Measurements from ENCODE around the gene LRBA.

The LRBA gene

DNA sequence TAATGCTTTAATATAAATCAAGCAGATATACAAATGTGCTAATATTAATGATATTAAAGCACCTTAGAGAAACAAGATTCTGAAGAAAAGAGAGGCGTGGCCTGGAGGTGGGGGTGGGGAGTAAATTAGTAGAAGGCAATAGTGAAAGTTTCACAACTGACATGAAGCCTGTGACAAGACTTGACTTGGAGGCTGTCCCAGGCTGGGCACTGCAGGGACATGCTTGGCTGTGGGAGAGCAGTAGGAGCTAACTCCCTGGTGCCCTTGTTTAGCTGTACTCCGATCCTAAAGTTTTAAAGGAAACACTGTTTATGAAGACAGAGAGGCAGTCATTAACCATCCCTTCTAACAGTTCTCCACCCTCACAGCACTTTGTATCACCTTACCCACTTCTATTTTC lies 672.1 kb downstream of the LRBA start:
- no peak for DNase-seq

DNA sequence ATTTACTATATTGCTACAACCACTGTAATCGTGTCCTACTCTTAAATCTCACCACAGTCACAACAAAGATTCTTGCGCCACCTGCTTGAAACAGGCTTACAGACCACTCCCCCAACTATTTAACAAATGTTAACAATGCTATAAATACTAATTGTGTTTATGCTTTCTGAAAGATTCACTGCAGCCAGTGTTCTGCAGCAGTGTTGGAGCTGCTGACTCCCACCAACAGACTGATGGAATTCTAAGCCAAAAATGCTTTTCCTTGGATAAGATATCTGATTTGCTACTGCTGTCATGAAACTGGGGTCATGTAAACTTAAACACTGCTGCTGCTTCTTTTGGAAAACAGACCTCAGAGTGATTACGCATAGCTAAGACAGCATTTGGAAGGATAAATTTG lies 677.4 kb downstream of the LRBA start:
- DNase-seq, result no peak

DNA sequence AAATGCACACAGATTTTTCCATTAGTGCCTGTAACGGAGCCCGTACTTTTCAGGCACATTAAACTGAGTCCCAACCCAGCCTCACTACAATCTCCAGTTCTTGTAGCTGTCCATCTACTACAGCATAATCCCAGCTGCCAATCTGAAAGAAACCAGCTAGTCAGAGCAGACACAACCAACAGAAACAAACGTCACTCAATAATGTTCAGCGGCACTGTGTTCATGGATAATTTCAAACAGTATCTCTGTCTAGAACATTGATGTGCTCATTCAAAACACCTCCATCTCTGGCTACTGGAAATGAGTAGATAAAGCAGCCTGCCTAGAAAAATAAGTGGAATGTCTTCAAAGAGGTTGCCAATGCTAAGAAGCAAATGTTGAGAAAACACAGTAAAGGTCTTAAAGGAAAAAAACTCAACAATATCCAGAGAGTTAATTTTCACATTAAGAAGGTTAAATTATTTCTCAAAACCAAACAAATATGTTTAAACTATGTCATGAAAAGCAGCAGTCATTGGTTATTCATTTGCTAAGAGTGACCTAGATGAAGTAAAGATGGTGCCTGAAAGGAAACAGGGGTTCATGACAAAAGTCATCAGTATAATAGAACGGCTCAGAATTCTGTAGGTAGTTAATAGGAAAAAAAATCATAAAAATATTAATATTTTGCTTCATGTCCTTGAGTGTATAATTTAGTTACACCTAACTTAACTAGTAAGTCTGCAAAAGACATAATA lies 678.2 kb downstream of the LRBA start:
- no peak for DNase-seq

DNA sequence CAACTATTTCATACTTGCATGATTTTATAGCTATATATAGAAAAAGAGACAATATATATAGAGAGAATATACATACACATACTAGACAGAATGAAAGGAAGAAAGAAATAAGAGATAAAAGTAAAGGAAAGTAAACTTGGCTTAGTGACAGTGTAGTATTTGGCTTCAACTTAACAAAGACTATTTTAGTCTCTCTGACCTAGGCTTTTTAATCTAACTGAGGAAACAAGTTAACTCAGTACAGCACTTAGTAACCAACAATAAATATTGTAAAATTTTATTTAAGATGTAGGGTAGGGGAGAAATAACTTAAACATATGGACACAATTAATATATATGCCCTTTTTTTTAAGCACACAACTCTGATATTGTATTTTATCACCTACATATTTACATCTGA lies 682.1 kb downstream of the LRBA start:
- DNase-seq, result no peak

DNA sequence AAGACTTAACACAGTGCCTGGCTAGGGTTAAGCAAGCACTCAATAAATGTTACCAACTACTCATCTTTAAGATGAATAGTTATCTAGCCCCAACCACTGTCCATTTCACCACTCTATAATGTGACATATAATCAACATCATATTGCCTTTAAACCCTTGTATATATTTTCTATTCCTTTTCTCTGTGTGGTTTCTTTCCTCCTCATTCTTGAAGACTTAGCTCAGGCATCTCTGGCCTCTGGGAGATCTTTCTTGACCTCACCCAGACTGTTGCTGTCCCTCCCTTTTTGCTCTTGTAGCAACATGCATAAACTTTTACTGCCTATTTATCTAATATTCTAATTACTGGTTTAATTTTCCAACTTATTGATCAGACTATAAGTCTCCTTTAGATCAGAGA lies 683.0 kb downstream of the LRBA start:
- DNase-seq, result no peak

DNA sequence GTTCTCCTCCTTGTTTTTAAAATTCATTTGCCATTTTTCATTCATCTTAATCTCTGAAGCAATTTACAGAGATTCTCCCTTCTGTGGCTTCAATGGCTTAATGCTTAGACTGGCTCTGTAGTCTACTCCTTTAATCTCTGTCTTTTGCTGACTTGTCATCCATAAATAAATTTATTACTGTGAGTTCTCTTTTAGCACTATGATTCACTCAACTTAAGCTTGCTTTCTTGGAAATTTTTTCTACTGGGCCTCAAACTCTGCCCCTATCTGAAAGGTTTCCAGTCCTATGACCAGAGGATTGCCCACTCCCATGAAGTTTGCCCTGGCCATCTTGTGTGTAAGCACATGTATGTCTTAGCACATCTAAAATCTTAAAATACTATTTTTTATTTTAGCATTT lies 685.7 kb downstream of the LRBA start:
- no peak for DNase-seq

DNA sequence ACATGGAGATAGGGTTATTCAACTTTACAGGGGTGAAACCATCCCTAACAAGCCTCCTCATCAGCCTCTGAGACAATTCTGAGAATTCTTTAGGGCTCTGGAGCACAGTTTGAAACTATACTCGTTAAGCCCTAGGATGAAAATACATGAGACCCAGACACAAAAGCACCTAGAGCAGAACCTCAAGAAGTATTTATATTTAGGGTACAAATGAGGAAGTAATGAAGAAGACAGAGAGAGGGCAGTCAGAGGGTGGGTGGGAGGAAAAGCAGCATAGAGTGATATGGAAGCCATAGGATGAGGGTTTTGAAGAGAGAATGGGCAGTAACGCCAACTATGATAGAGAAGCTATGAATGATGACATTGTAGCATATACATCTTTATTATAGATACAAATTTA lies 686.6 kb downstream of the LRBA start:
- DNase-seq, result no peak

DNA sequence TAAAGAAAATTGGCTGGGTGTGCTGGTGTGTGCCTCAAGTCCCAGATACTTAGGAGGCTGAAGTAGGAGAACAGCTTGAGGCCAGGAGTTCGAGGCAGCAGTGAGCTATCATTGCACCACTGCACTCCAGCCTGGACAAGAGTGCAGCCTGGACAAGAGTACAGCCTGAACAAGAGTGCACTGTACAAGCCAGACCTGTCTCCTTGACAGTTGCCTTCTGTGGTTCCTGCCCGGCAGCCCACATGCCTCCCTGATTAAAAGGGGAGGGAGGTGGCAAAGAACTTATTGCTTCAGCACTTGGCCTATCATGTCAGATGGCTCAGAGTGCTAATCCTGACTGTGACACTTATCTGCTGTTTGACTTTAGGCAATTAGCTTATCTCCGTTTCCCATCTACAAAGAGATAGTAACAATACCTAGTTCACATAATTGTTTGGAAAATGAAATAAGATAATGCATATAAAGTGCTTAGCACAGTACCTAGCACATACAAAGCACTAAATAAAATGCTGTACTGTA lies 687.8 kb downstream of the LRBA start:
- no peak for DNase-seq

DNA sequence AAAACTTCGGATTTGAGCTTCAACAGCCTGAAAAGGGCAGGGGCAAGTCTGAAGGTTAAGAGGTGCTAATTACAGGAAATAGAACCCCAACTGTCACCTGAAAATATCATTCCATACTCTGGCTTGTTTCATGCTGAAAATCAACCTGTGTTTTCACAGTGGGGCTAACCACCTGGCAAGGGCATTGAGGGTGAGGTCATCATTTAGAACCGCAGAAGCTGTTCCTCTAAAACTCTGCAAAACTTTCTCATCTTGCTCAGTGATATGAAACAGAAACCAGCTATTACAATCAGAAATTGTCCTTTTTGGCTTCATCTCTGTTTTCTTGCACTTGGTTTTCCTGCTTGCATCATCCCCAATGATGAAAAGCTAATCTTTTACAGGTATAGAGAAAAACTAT lies 689.2 kb downstream of the LRBA start:
- DNase-seq, result no peak

DNA sequence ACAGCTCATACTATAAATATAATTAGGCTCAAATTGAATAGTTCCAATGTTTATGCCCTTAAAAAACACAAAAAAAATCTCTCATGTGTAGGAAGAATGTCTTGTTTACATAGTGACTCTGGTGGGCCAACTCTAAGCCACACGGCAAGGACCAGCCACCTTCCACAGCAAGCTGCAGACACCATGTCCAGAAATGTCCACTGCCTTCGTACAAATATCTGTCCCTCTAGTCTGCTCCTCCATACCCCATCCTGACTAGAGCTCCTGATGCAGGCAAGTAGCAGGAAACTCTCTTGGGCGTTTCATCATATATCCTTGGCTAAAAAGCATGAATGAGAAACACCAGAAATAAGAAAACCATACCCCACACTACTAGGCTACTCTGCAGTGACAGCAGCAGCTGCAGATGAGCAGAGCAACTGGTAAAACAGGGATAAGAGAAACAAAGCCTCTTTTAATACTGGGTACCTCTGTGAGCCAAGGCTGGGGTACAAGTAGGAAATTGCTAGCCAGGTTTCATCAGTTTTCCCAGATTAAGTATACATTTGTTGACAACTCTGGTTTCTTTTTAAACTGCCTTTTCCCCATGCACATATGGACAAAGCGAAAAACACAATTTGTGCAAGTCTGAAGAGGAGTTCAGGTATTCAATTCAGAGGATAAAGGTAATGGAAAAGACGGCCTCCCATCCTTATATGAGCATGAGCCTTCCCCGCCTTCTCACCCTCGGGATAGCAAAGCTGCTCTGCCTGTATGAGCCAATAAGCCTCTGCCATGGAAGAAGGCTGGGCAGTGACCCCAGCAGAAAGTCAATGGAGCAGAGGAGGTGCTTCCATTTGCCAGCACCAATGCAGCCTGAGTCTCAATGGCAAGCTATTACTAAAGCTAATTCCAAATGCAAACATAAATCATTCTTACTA lies 691.4 kb downstream of the LRBA start:
- DNase-seq, result no peak

DNA sequence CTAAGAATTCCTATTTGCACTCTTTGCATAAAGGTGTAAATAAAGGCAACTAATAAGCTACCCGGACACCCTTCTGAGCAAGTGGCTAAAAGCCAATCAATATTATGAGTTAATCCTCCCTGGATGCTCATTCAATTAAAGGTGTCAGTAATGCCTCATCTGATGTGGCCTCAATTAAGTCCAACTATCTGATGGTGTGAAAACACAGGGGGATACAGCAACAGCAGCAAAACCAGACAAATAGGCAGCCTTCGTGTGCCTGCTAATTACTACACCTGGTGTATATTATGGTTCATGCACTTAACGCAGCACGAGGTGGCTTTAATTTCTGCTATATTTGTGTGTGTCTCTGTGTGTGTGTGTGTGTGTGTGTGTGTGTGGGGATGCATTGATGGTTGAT lies 692.4 kb downstream of the LRBA start:
- DNase-seq, result no peak

DNA sequence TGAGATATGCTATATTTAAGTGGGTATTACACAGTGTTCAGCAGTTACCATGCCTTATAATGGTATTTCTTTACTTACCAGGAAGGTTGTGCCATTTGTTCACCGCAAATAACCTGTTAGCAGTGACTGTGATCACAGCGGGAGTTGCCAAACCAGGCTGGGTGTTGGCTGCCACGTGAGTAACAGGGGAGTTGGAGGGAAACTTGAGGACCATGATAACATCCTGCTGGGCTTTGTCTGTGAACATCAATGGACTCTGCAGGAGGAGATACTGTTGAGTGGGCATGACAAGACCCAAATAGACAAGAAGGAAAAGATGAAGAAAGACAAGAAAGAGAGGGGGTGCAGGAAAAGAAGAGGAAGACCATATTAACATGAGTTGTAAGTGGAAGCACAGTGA lies 694.0 kb downstream of the LRBA start:
- no peak for DNase-seq

DNA sequence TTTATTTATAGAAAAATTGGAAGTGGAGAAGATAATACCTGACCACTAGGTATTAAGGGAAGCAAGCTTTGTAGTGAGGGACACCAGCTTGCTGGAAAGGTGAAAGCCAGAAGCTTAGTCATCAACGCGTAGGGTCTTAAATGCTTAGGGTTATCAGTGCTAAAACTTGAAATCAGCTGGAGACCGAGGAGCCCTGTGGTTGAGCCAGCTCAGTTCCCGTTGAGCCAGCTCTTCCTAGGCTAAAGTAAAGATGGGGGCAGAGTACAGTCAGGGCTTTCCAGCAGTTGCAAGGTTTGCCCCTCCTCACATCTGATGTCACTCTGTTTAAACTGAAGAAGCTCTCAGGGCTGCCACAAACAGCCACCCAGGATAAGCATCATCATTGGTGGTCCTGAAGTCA lies 696.1 kb downstream of the LRBA start:
- no peak for DNase-seq

DNA sequence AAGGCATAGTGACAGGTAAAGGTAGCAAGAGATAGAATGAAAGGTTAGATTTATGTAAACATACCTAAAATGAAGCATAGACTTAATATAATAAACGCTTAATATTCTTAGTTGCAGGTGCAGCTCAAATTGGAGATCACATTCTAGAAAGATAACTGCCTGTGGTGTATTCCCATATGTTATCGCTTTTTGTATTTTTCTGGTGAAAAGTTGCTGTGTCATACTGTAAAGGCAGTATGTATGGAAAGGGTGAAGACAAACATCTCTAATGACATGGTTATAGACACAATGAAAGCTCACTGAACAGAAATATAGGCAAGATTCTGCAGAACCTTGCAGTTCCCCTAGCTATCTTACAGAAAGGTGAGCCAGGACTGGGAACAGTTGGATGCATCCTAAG lies 696.6 kb downstream of the LRBA start:
- DNase-seq, result no peak

DNA sequence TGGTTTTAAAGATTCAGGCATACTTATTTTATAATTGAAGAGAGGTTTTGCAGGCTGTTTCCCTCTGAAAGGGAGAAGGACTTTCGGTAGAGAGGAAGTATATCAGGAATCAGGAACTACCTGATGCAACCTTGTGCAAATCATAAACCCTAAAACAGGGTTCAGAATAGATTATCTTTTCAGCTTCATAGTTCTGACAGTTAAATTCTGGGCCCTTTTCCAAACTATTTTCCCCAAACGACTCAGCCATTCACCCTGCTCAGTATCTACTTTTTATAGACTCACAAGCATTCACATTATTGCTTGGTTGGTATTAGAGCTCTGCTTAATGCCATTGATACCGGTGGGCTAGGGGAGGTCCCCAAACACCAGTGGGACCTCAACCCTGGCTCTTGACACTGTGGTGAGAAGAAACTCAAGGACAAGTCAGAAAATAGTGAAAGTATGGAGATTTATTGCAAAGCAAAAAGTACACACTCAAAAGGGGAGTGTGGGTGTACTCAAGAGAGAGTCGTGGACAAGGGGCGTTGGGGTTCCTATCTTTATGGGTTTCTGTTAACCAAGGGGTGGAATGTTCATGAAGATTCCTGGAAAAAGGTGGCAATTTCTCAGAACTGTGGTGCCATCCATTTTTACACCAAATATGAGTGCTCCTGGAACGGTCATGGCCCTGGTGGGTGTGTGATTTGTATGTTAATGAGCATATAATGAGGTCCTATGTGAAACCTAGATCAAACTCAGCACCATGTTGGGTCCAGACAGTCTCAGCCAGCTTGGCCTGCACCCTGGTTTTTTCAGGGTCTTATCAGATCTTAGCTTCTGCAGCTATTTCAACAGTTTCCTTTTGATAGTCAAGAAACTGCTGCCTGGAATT lies 698.5 kb downstream of the LRBA start:
- DNase-seq, result no peak

DNA sequence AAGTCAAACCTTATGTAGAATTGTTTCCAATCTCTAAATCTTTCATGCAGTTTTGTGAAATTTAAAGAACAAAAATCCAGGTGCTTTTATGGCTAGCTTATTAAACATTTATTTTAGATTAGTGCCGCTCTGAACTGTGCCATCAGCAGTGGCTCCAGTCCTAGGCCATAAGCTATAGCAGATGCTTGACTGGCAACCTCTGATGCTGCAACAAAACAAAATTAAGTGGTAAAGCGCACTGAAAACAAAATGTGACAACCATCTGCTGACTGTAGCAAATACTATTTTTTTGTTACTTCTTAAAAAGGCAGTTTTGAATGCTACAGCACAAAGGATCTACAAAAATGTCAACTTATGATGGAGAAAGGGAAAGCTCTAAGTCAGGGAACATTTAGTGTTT lies 699.4 kb downstream of the LRBA start:
- DNase-seq, result no peak

DNA sequence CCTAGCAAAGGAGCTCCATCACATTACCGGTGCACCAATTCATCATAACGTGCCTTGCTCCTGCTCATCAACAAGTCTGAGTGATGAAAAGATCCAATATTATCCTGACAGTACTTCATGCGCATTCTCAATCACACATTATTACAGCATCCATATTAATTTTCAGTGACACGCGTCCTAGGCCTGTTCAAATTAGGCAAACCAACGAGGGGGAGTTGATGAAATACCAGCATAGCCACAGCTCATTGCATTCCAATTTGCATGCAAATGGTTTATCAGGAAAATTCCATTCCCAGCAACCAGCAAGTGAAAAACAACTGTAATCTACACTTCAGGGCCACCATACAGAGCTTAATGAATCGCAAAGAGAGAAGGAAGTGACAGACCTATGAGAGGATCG lies 699.9 kb downstream of the LRBA start:
- DNase-seq, result no peak

DNA sequence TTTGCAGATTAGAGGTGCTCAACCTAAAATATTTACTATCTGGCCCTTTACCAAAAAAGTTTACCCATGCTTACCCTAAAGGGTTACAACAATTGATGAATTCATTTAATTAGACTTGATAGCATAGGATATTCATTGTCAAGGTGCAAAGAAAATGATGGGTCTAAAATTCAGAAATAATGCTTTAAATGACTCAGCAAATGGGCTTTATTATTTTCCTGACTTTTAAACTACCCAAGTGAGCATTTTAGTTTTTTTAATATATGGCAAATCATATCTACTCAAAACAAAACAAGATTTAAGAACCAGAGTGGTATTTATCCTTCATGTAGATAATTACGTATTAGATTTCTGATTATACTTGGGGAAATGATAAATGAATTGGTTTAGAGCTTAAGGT lies 701.1 kb downstream of the LRBA start:
- no peak for DNase-seq

DNA sequence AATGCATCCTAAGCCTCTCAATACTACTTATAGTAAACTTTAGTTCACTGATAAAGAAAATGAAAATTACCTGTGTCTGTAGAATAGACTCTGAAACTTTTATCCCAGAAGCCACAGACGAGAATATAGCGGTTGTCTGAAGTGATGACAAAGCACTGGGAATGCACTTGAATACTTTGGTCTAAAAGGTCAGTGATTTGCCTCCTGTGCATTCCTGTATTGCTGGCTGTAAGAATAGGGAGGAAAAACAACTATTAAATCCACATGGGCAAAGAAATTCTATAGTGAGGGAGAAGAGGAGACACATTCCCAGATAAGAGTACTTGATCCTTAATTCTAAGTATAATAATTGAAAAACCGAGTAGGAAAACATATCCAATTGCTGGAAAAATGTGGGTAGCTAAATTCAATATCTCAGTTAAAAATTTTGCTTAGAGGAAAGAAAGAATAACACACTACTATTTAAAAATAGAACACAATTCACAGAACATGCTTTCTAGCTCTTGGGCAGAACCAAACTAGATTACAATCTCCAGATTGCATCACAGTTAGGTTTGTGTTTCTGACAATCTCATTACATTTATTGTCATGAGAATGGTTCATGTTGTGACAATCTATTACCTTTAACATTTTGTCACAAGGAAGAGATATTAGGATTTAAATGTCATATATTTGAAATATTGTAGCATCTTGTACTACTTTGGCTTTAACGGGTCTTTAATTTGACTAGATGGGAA lies 704.8 kb downstream of the LRBA start:
- no peak for DNase-seq

DNA sequence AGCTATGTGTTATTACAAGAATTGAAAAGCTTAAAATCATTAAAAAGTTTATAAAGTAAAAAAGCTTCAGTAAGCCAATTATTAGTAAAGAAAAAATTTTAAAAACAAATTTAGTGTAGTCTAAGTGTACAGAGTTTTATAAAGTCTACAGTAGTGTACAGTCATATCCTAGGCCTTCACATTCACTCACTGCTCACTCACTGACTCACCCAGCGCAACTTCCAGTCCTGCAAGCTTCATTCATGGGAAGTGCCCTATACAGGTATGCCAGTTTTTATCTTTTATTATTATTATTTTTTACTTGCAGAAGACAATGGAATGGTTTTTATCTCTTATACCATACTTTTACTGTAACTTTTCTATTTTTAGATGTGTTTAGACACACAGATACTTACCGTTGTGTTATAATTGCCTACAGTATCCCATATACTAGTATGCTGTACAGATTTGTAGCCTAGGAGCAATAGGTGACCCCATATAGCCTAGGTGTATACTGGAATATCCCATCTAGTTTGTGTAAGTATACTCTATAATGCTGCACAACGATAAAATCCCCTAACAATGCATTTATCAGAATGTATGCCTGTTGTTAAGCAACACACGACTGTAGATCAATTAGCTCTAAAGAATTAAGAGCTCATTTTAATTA lies 706.1 kb downstream of the LRBA start:
- DNase-seq, result no peak

DNA sequence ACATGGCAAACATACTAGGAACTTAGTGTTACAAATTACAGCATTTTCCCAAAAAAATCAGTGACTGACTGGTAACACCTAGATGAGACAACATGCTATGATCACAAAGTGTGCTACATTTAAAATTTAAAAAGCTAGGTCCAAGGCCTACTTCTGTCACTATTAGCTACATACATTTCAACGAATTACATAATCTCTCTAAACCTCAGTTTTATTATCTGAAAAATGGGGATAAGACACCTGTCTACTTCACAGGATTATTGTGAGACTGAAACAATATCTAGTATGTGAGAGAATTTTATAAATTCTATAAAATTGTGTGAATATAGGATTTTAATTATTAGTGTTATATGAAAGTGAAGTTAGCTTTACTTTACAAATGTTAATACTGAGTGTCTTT lies 708.4 kb downstream of the LRBA start:
- DNase-seq, result no peak

DNA sequence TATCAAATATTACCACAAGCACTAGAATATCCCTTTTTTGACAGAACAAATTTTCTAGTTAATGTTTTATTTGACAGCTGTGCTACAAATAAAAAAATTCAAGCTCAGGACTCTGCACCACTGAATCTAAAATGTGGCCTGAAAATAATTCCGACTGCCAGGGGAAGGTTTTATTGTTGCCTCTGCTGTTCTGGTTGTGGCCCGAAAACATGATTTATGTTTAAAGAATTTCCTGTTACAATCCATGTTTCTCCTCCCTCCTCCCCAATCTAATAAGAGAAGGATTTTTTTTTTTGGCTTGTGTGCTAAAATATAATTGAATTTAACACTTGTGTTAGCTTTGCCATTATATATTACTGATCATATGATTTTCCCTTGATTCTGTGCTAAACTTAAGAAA lies 709.1 kb downstream of the LRBA start:
- DNase-seq, result no peak

Measured in activated effector memory CD4-positive, alpha-beta T cell treated with anti-CD3 and anti-CD28 coated beads, Interleukin-2, amount 50 U/mL, for 16 hours (primary cell).